Hepatocyte (in vitro differentiated cells): Measurements from ENCODE around the gene MDGA2.

Source experiments
- EZH2 ChIP-seq: fragments of 200-600 bp; sonication (generic); IDR thresholded peaks from 2 replicates; pipeline ENCODE4 v1.6.1; 2016; ENCODE audit warnings: antibody characterized with exemption, mild to moderate bottlenecking, borderline replicate concordance
- EZH2phosphoT487 ChIP-seq: fragments of 200-600 bp; sonication (generic); IDR thresholded peaks from one replicate; pipeline ENCODE4 v1.6.1; 2018; ENCODE audit warnings: antibody characterized with exemption, mild to moderate bottlenecking, low read depth, moderate library complexity; ENCODE audit not compliant: unreplicated experiment, severe bottlenecking
- TF ChIP-seq, protein P1 (sequence below): fragments of 200-600 bp; sonication (generic); IDR thresholded peaks from 2 replicates; pipeline ENCODE4 v1.5.1; 2016; ENCODE audit warnings: antibody characterized with exemption, mild to moderate bottlenecking; ENCODE audit not compliant: poor library complexity

DNA sequence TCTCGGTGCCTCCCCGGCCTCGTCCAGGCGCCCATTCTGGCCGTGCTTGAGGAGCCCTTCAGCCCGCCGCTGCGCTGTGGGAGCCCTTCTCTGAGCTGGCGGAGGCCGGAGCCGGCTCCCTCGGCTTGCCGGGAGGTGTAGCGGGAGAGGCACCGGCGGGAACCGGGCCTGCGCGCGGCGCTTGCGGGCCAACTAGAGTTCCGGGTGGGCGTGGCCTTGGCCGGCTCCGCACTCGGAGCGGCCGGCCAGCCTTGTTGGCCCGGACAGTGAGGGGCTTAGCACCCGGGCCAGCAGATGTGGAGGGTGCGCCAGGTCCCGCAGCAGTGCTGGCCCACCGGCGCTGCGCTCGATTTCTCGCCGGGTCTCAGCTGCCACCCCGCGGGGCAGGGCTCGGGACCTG lies 855.1 kb downstream of the MDGA2 start:
- TF ChIP-seq, protein P1, sequence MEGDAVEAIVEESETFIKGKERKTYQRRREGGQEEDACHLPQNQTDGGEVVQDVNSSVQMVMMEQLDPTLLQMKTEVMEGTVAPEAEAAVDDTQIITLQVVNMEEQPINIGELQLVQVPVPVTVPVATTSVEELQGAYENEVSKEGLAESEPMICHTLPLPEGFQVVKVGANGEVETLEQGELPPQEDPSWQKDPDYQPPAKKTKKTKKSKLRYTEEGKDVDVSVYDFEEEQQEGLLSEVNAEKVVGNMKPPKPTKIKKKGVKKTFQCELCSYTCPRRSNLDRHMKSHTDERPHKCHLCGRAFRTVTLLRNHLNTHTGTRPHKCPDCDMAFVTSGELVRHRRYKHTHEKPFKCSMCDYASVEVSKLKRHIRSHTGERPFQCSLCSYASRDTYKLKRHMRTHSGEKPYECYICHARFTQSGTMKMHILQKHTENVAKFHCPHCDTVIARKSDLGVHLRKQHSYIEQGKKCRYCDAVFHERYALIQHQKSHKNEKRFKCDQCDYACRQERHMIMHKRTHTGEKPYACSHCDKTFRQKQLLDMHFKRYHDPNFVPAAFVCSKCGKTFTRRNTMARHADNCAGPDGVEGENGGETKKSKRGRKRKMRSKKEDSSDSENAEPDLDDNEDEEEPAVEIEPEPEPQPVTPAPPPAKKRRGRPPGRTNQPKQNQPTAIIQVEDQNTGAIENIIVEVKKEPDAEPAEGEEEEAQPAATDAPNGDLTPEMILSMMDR: no peak
- TF ChIP-seq EZH2: no peak
- TF ChIP-seq EZH2phosphoT487: no peak
